Mesendoderm (in vitro differentiated cells): ENCODE results near the gene TNFAIP3.

Source experiments
- DNase-seq: peaks from one replicate; pipeline ENCODE4 v3.0.0; 2013
- H2AK5ac ChIP-seq: 2 replicates; pipeline ENCODE4 v1.6.1; 2013; ENCODE audit warnings: low read length, inconsistent platforms
- H2BK120ac ChIP-seq: 2 replicates; pipeline ENCODE4 v1.6.1; 2013; ENCODE audit warnings: low read depth, mild to moderate bottlenecking, low read length, moderate library complexity, mixed read lengths
- H2BK15ac ChIP-seq: replicated peaks from 2 replicates; pipeline ENCODE4 v1.6.1; 2013; ENCODE audit warnings: low read depth, mild to moderate bottlenecking, moderate library complexity
- H2BK5ac ChIP-seq: 2 replicates; pipeline ENCODE4 v1.6.1; 2013; ENCODE audit warnings: low read length, inconsistent platforms
- H3K18ac ChIP-seq: 2 replicates; pipeline ENCODE4 v1.6.1; 2013; ENCODE audit warnings: mild to moderate bottlenecking, low read length, mixed read lengths
- H3K23ac ChIP-seq: one replicate; pipeline ENCODE4 v1.6.1; 2013; ENCODE audit warnings: low read length
- H3K27ac ChIP-seq: 2 replicates; pipeline ENCODE4 v1.5.1; 2013; ENCODE audit warnings: low read depth, mild to moderate bottlenecking, inconsistent platforms, low read length, moderate library complexity
- H3K27me3 ChIP-seq: 2 replicates; pipeline ENCODE4 v1.6.1; 2013; ENCODE audit warnings: low read length, control low read depth, mild to moderate bottlenecking, inconsistent platforms; ENCODE audit not compliant: insufficient read depth, poor library complexity
- H3K36me3 ChIP-seq: 2 replicates; pipeline ENCODE4 v1.6.1; 2013; ENCODE audit warnings: low read length, inconsistent platforms; ENCODE audit not compliant: control insufficient read depth, insufficient read depth
- H3K4ac ChIP-seq: one replicate; pipeline ENCODE4 v1.6.1; 2013; ENCODE audit warnings: low read depth, mild to moderate bottlenecking, low read length, moderate library complexity
- H3K4me1 ChIP-seq: 2 replicates; pipeline ENCODE4 v1.6.1; 2013; ENCODE audit warnings: low read depth, low read length, inconsistent platforms; ENCODE audit not compliant: control insufficient read depth
- H3K4me2 ChIP-seq: 2 replicates; pipeline ENCODE4 v1.6.1; 2013; ENCODE audit warnings: low read length
- H3K4me3 ChIP-seq: 2 replicates; pipeline ENCODE4 v1.5.1; 2013; ENCODE audit warnings: mild to moderate bottlenecking, low read length
- H3K56ac ChIP-seq: one replicate; pipeline ENCODE4 v1.6.1; 2013; ENCODE audit warnings: low read length
- H3K79me1 ChIP-seq: 2 replicates; pipeline ENCODE4 v1.6.1; 2013; ENCODE audit warnings: low read length, inconsistent platforms
- H3K79me2 ChIP-seq: 2 replicates; pipeline ENCODE4 v1.6.1; 2013; ENCODE audit warnings: mild to moderate bottlenecking, low read length; ENCODE audit not compliant: control insufficient read depth, insufficient read depth
- H3K9ac ChIP-seq: 2 replicates; pipeline ENCODE4 v1.6.1; 2013; ENCODE audit warnings: low read length, inconsistent platforms
- H4K5ac ChIP-seq: one replicate; pipeline ENCODE4 v1.6.1; 2013; ENCODE audit warnings: low read length
- H4K8ac ChIP-seq: one replicate; pipeline ENCODE4 v1.6.1; 2013; ENCODE audit warnings: low read depth, mild to moderate bottlenecking, control low read depth, low read length, moderate library complexity
- whole genome bisulfite sequencing: extraction: QIAGEN DNeasy Blood & Tissue Kit; methylation state at CpG from one replicate; pipeline ENCODE4 v1.1.7; 2013; ENCODE audit warnings: low lambda C conversion rate, missing lambda C conversion rate; ENCODE audit not compliant: insufficient coverage; ENCODE audit errors: extremely low coverage; 5-methylcytosine and 5-hydroxymethylcytosine counted together

TNFAIP3 gene

GRCh38 chr6:137849981-137850714, 16.9 kb upstream of the TNFAIP3 start:
- H4K8ac ChIP-seq, result no peak overlapping the region
- H3K23ac ChIP-seq, result no peak overlapping the region
- H4K5ac ChIP-seq, result no peak overlapping the region
- no peaks in the 10 kb centered on the region for H3K79me2 ChIP-seq
- no peak overlapping the region for H2BK120ac ChIP-seq
- no peak overlapping the region for H2BK5ac ChIP-seq
- H3K18ac ChIP-seq, result no peak overlapping the region
- H2BK15ac ChIP-seq, result no peak overlapping the region
- H3K4me3 ChIP-seq, result no peak overlapping the region
- WGBS, result no CpG with 5 or more reads among the region's 5 CpGs
- no peak for DNase-seq
- no peak overlapping the region for H3K56ac ChIP-seq
- no peaks in the 10 kb centered on the region for H3K79me1 ChIP-seq
- H3K4me1 ChIP-seq, result no peaks in the 10 kb centered on the region
- H3K4me2 ChIP-seq, result no peak overlapping the region
- H3K27me3 ChIP-seq, result no peaks in the 10 kb centered on the region
- H3K9ac ChIP-seq, result no peak overlapping the region
- no peak overlapping the region for H2AK5ac ChIP-seq
- no peak overlapping the region for H3K4ac ChIP-seq
- H3K36me3 ChIP-seq, result no peaks in the 10 kb centered on the region
- H3K27ac ChIP-seq, result no peak overlapping the region

GRCh38 chr6:137850816-137851602, 16.1 kb upstream of the TNFAIP3 start:
- no peaks in the 10 kb centered on the region for H3K79me1 ChIP-seq
- H3K27me3 ChIP-seq, result no peaks in the 10 kb centered on the region
- no peaks in the 10 kb centered on the region for H3K36me3 ChIP-seq
- H2BK15ac ChIP-seq, result no peak overlapping the region
- H2AK5ac ChIP-seq, result no peak overlapping the region
- no peak overlapping the region for H3K23ac ChIP-seq
- no peak overlapping the region for H3K4ac ChIP-seq
- H3K4me1 ChIP-seq, result no peaks in the 10 kb centered on the region
- H3K79me2 ChIP-seq, result no peaks in the 10 kb centered on the region
- no peak overlapping the region for H3K18ac ChIP-seq
- DNase-seq, result no peak
- no peak overlapping the region for H3K56ac ChIP-seq
- H4K8ac ChIP-seq, result no peak overlapping the region
- H2BK5ac ChIP-seq, result no peak overlapping the region
- no peak overlapping the region for H2BK120ac ChIP-seq
- no peak overlapping the region for H3K4me2 ChIP-seq
- H3K9ac ChIP-seq, result no peak overlapping the region
- WGBS, result no CpG with 5 or more reads among the region's 4 CpGs
- H3K27ac ChIP-seq, result no peak overlapping the region
- H4K5ac ChIP-seq, result no peak overlapping the region
- H3K4me3 ChIP-seq, result no peak overlapping the region

GRCh38 chr6:137851669-137852068, 15.4 kb upstream of the TNFAIP3 start:
- H2BK5ac ChIP-seq, result no peak overlapping the region
- no peak overlapping the region for H3K4ac ChIP-seq
- no peak for DNase-seq
- H3K79me2 ChIP-seq, result no peaks in the 10 kb centered on the region
- no peak overlapping the region for H2BK15ac ChIP-seq
- H2AK5ac ChIP-seq, result no peak overlapping the region
- H3K4me2 ChIP-seq, result no peak overlapping the region
- H3K18ac ChIP-seq, result no peak overlapping the region
- H3K56ac ChIP-seq, result no peak overlapping the region
- H3K27ac ChIP-seq, result no peak overlapping the region
- no peak overlapping the region for H3K9ac ChIP-seq
- H4K5ac ChIP-seq, result no peak overlapping the region
- no peaks in the 10 kb centered on the region for H3K4me1 ChIP-seq
- no peak overlapping the region for H3K23ac ChIP-seq
- H3K79me1 ChIP-seq, result no peaks in the 10 kb centered on the region
- H3K4me3 ChIP-seq, result no peak overlapping the region
- WGBS, result no CpG with 5 or more reads among the region's 3 CpGs
- H4K8ac ChIP-seq, result no peak overlapping the region
- no peaks in the 10 kb centered on the region for H3K36me3 ChIP-seq
- H3K27me3 ChIP-seq, result no peaks in the 10 kb centered on the region
- no peak overlapping the region for H2BK120ac ChIP-seq

GRCh38 chr6:137852346-137852745, 14.7 kb upstream of the TNFAIP3 start:
- no peaks in the 10 kb centered on the region for H3K27me3 ChIP-seq
- no peaks in the 10 kb centered on the region for H3K4me1 ChIP-seq
- H2BK120ac ChIP-seq, result no peak overlapping the region
- H3K4me2 ChIP-seq, result no peak overlapping the region
- no peak overlapping the region for H3K4ac ChIP-seq
- H3K79me2 ChIP-seq, result no peaks in the 10 kb centered on the region
- H2AK5ac ChIP-seq, result no peak overlapping the region
- DNase-seq, result no peak
- H3K4me3 ChIP-seq, result no peak overlapping the region
- no peak overlapping the region for H2BK5ac ChIP-seq
- WGBS, result no CpG with 5 or more reads among the region's 3 CpGs
- no peak overlapping the region for H3K56ac ChIP-seq
- H3K18ac ChIP-seq, result no peak overlapping the region
- no peak overlapping the region for H3K27ac ChIP-seq
- H3K9ac ChIP-seq, result no peak overlapping the region
- H3K79me1 ChIP-seq, result no peaks in the 10 kb centered on the region
- no peak overlapping the region for H2BK15ac ChIP-seq
- no peak overlapping the region for H3K23ac ChIP-seq
- H4K5ac ChIP-seq, result no peak overlapping the region
- no peaks in the 10 kb centered on the region for H3K36me3 ChIP-seq
- H4K8ac ChIP-seq, result no peak overlapping the region

- H4K8ac ChIP-seq, result no peak overlapping the region
- H2BK15ac ChIP-seq, result no peak overlapping the region
- H3K23ac ChIP-seq, result no peak overlapping the region
- no peaks in the 10 kb centered on the region for H3K36me3 ChIP-seq
- no peaks in the 10 kb centered on the region for H3K79me1 ChIP-seq
- H3K4me2 ChIP-seq, result no peak overlapping the region
- no peak overlapping the region for H2AK5ac ChIP-seq
- no peak overlapping the region for H3K4me3 ChIP-seq
- DNase-seq, result no peak
- no peaks in the 10 kb centered on the region for H3K79me2 ChIP-seq
- no peak overlapping the region for H3K18ac ChIP-seq
- H3K9ac ChIP-seq, result no peak overlapping the region
- H2BK120ac ChIP-seq, result no peak overlapping the region
- no peaks in the 10 kb centered on the region for H3K4me1 ChIP-seq
- WGBS, result no CpG with 5 or more reads among the region's 1 CpG
- no peak overlapping the region for H3K4ac ChIP-seq
- no peak overlapping the region for H4K5ac ChIP-seq
- no peak overlapping the region for H3K27ac ChIP-seq
- H3K27me3 ChIP-seq, result no peaks in the 10 kb centered on the region
- no peak overlapping the region for H3K56ac ChIP-seq
- no peak overlapping the region for H2BK5ac ChIP-seq
Observed at GRCh38 chr6:137852811-137853210, 14.2 kb upstream of the TNFAIP3 start.
